ENCODE measurements around the gene TGFB2. TPM values are rescaled to one million over a fixed set of nuclear protein-coding genes. Genes with fewer than 3 reads are reported as not detected.
A peak's percentile ranks its signal among the peaks of the same experiment; 100 is the strongest.

TGFB2 gene
- total RNA-seq, 4 donors from 2014 or later: 0.40 to 1.9 (median 0.57) TPM

DNA sequence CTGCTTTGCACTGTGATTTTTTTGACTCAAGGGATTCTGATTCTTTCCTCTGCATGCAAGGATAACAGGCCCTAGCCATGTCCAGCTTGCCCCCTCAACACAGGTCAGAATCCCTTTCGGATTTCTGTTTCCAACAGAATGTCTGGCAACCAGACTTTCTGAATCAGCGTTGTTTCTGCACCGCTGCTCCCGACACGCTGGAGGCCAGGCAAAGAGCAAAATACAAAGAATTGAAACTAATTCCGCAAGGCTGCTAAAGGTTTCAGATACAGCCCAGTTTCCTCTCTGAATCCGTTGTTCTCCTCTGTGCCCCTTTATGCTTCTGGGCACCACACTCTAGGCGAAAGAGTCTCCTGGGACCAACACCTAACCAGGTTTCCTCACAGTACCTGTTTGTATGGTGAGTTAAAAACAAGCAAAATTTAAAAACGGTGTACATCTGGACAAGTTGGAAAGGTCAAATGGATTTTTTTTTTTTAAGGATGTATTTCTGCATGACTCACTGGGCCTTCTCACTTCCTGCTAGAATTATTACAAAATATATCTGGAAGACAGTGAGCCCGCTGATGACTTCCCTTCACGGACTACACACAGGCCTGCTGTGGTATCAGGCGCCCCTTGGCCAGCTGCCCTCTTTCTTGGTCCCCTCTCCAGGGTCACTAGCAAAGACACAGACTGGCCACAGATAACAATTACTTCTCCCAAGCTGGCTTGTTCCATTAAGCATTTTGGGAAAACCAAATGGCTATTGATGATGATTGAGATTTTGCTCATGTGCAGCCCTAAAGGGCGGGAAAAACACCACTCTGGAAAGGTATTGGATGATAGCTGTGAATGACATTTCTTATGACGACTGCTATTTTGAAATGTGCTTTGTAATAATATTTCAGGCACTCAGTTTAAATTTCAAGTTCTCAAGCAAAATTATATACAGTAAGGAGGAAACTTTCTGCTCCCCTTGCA is 118.3 kb downstream of the TGFB2 start:
- no peak for TF ChIP-seq POLR2A (IDR thresholded peaks at IDR 0.05)
- TF ChIP-seq, protein P1, sequence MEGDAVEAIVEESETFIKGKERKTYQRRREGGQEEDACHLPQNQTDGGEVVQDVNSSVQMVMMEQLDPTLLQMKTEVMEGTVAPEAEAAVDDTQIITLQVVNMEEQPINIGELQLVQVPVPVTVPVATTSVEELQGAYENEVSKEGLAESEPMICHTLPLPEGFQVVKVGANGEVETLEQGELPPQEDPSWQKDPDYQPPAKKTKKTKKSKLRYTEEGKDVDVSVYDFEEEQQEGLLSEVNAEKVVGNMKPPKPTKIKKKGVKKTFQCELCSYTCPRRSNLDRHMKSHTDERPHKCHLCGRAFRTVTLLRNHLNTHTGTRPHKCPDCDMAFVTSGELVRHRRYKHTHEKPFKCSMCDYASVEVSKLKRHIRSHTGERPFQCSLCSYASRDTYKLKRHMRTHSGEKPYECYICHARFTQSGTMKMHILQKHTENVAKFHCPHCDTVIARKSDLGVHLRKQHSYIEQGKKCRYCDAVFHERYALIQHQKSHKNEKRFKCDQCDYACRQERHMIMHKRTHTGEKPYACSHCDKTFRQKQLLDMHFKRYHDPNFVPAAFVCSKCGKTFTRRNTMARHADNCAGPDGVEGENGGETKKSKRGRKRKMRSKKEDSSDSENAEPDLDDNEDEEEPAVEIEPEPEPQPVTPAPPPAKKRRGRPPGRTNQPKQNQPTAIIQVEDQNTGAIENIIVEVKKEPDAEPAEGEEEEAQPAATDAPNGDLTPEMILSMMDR (IDR thresholded peaks at IDR 0.05): no peak
- peaks cover 13 to 31% (median 25%) of the 10 kb centered on the region in 3 donors for H3K4me1 ChIP-seq
- peak overlapping the region in 3 of 4 donors; percentile 63 to 82 (median 67) for H3K27ac ChIP-seq
- intact Hi-C loops (cut with DNase I): no loop called here
- peak overlapping the region in 1 of 4 donors; percentile 40 for H3K4me3 ChIP-seq
- no peaks in the 10 kb centered on the region for H3K9me3 ChIP-seq
- no peak for DNase-seq
- H3K36me3 ChIP-seq: no peaks in the 10 kb centered on the region
- WGBS, 2 donors: 54 to 66% methylated on average over 13 to 14 of the region's 14 CpGs
- H3K27me3 ChIP-seq: no peaks in the 10 kb centered on the region

- Histone ChIP-seq H3K4me3 (no peak overlapping the region), H3K36me3 (no peaks in the 10 kb centered on the region), H3K4me1 (peaks cover 9 to 25% (median 20%) of the 10 kb centered on the region in 3 donors), H3K27me3 (no peaks in the 10 kb centered on the region), H3K27ac (no peak overlapping the region), H3K9me3 (no peaks in the 10 kb centered on the region)
- TF ChIP-seq, protein P1 (IDR thresholded peaks at IDR 0.05): no peak
- no peak for TF ChIP-seq POLR2A (IDR thresholded peaks at IDR 0.05)
- intact Hi-C loops (cut with DNase I): no loop called here
- WGBS, 2 donors: 71% methylated on average over 2 of the region's 2 CpGs
- DNase-seq: no peak
Observed at GRCh38 chr1:218464871-218465270, 119.7 kb downstream of the TGFB2 start.

DNA sequence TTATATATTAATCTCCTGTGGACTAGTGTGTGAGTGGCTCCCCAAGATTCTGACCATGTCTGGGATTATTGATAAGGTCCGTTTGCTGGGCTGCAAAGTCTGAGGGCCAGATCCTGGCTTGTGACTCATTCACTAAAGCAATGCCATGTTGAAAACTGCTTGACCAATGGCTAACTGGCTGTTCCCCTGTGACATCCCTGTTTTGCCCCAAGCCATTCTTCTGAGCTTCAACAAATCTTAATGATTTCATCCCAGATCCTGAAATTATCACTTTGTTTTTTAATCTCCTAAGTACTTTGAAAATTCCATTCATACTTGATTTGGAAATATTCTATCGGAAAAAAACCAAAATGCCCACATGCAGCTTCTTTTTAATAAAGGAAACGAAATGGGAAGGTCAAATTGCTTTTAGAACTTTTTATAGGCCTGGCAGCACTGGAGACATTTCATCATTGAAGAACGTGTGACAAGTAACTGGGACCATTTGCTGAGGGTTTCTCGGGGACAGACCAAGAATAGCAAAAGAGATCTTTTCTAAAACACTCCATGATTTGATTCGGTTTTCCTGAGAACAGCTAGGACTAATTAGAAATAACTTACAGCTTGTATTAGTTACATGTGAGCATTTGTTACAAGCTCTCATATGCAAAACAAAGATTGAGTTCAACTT is 121.3 kb downstream of the TGFB2 start:
- H3K4me1 ChIP-seq: peaks cover 4 to 16% (median 12%) of the 10 kb centered on the region in 3 donors
- no peak for DNase-seq
- no peaks in the 10 kb centered on the region for H3K9me3 ChIP-seq
- no peaks in the 10 kb centered on the region for H3K36me3 ChIP-seq
- 62 to 66% methylated on average over 6 of the region's 6 CpGs for WGBS, 2 donors
- intact Hi-C loops (cut with DNase I): no loop called here
- H3K27me3 ChIP-seq: no peaks in the 10 kb centered on the region
- TF ChIP-seq, protein P1 (IDR thresholded peaks at IDR 0.05): no peak
- no peak for TF ChIP-seq POLR2A (IDR thresholded peaks at IDR 0.05)
- H3K27ac ChIP-seq: no peak overlapping the region
- H3K4me3 ChIP-seq: no peak overlapping the region

DNA sequence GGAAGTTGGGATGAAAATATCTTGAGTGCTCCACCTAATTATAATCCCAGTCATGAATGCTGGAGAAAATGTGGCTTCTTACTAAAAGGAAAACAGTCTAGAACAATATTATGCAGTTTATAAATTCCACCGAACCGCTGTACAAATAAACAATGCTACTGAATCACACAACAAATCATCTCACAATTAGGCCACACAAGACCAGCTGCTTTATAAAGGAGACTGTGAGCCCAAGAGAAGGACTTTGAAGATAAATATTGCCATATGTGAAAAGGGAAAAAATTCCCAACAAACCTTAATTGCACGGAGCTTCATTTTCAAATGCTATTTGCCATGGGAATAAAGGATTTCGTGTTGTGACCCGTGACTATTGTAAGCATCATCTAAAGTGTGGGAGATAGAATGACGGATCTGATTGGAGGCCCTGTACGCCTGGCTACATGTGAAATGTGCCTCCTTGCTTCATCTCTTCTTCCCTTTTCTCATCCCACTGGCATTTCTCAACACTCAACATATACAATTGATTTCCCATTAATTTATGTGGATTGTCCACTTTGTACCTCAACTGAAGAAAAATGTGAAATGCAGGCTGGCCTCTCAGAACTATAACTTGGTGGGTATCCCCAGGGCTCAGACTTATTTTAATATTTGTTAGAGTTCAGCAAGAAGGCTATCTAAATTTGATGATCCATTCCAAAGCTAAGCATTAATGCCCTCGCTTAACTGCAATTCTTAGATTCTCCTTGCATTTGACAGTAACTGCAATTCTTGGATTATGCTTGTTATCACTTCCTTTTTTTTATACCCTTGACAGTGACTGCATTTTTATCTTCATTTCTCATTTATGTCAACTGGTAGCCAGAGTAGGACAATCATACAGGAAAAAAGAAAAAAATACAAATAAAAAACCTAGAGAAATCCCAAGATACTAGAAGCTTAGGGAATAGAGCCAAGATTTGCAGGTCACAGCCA is 122.3 kb downstream of the TGFB2 start:
- intact Hi-C loops (cut with DNase I): no loop called here

More for the DNA sequence above, 122.3 kb downstream of the TGFB2 start:
- H3K36me3 ChIP-seq: no peaks in the 10 kb centered on the region
- peaks cover 4 to 15% (median 12%) of the 10 kb centered on the region in 3 donors for H3K4me1 ChIP-seq
- DNase-seq: no peak
- no peak for TF ChIP-seq POLR2A (IDR thresholded peaks at IDR 0.05)
- TF ChIP-seq, protein P1 (IDR thresholded peaks at IDR 0.05): no peak
- no peak overlapping the region for H3K4me3 ChIP-seq
- no peaks in the 10 kb centered on the region for H3K27me3 ChIP-seq
- 63 to 85% methylated on average over 8 of the region's 8 CpGs for WGBS, 2 donors
- no peak overlapping the region for H3K27ac ChIP-seq
- no peaks in the 10 kb centered on the region for H3K9me3 ChIP-seq
